Stimulated activated CD8-positive, alpha-beta memory T cell treated with anti-CD3 and anti-CD28 coated beads, Interleukin-15, amount 100 ng/mL, for 24 hours (primary cell): ENCODE results near the gene RHOBTB3.
"Not testable (repeated sequence)": the region's sequence is repeated elsewhere in the genome, so short reads cannot be mapped to it uniquely, and the experiment has no call there.

ENCODE experiments used
- DNase-seq: peaks from one replicate; pipeline ENCODE4 v3.0.0-alpha.2; 2020; ENCODE audit warnings: low read depth

The RHOBTB3 gene, protein sequence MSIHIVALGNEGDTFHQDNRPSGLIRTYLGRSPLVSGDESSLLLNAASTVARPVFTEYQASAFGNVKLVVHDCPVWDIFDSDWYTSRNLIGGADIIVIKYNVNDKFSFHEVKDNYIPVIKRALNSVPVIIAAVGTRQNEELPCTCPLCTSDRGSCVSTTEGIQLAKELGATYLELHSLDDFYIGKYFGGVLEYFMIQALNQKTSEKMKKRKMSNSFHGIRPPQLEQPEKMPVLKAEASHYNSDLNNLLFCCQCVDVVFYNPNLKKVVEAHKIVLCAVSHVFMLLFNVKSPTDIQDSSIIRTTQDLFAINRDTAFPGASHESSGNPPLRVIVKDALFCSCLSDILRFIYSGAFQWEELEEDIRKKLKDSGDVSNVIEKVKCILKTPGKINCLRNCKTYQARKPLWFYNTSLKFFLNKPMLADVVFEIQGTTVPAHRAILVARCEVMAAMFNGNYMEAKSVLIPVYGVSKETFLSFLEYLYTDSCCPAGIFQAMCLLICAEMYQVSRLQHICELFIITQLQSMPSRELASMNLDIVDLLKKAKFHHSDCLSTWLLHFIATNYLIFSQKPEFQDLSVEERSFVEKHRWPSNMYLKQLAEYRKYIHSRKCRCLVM

DNA sequence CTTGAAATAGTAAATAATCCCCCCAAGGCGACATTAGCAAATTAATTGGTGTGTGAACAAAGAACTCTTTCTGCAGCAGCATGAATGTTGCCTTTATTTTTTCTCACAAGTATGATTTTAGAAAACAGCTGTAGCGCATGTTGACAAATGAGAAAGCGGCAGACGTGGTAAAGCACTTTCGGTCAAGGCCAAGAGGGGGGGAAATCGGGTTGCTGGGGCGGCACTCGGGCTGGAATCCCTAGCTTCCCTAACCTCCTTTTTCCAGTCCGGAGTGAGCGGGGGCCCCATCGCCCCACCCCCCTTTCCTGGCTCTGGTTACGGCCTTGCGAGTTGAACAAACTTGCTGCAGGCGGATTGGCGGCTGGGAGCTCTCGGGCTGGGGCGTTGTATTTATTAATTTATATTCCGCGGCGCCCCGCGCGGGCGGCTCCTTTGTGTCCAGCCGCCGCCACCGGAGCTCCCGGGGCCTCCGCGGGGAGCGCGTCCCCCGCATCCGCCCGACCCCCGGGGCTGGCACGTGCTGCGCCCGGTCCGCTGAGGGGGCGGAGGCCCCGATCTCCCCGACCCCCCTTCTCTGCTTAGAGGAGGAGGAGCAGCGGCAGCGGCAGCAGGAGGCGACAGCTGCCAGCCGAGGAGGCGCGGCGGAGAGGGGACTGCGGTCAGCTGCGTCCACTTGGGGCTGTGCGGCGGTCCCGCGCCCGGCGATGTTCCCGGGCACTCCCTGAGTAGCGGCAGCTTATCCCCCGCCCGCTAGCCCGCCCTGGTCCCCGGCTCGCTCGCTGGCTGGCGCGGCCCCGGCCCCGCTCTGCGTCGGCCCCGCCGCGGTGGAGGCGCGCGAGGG, at the start of gene RHOBTB3:
RHOBTB3 (plus strand) TSS at position 607 of the 841 bp plus-strand sequence. CDS start 347 bp downstream, outside the sequence.
- DNase-seq: no peak

DNA sequence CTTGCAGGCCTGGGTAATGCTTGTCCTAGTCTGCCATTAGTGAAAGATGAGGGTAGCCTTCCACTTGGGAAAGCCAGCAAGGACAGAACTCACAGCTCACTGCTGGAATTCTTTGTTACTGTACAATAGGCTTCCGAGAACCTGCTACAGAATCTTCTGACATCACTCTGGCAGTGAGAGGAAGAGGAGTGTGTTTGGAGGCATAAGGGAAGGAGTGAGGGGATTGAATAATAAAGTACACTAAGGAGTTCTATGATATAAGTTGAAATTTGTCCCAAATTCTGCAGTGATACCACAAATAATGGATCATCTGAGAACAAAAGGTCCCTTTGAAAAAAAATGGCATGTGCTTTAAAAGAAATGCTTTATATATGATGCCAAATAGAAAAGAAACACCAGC, 48.2 kb upstream of the RHOBTB3 start, which contains the start of gene SPATA9:
SPATA9 (minus strand) TSS at position 101 of the 400 bp plus-strand sequence. CDS start 137 bp downstream, outside the sequence.
- no peak for DNase-seq

DNA sequence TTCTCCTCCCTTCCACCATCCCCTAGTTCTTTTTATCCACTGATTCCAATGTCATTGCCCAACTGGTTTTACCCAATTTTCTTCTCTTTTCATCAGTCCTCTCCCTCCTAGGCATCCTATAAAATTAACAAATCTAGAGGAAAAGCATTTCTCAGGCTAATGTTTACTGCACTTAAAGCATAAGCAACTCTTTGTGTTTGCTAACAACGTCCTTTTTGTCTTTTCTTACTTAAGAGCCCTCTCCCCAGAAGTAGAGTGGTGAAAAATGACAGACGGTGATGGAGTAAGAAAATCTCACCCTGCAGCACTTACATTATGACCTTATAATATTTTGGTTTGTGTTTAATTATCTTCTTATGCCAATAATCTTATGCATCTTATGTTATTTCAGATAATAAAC, 46.8 kb upstream of the RHOBTB3 start:
- no peak for DNase-seq

DNA sequence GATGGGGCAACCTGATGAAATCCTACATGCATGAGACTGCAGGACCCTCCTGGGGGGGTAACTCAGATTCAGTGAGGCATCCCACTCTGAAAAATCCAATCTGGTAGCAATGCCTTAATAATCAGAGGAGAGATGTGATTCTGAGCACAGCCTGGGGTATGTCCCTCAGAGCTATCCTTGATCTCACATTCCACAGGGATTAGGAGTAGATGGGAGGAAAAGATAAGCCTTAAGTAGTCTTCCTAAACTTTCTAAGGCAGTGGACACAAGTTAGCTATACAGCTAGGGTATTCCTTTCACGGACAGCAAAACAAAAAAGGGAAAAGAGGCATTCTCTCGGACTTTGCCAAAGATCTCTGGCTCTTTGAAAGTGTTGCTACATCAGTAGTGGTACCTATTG, 44.5 kb upstream of the RHOBTB3 start:
- DNase-seq: no peak

DNA sequence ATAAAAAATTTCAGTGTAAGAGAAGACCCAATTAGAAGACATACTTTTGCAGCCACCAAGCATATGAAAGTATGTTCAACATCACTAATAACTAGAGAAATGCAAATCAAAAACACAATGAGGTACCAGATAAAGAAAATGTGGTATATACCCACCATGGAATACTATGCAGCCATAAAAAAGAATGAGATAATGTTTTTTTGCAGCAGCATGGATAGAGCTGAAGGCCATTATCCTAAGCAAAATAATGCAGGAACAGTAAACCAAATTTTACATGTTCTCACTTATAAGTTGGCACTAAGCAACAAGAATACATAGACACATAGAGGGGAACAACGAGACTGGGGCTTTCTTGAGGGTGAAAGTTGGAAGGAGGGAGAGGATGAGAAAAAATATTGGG, 41.5 kb upstream of the RHOBTB3 start:
- DNase-seq: no peak

DNA sequence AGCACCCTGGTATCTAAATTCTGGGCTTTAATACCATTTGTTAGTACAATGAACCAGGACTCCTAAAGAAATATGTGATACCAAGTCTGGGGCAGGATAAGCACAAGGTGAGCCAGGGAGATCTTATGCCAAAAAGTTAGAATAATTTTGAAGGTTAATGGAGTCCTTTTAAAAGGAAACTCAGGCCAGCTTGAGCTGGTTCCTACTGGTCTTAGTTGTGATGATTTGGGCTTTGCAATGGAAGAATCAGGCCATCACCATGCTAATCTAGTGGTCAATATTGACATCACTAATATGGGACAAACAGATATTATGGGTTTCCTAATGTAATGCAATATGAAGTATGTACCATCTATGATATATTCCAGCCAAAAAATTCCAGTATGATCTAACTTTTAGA, 40.8 kb upstream of the RHOBTB3 start:
- no peak for DNase-seq

DNA sequence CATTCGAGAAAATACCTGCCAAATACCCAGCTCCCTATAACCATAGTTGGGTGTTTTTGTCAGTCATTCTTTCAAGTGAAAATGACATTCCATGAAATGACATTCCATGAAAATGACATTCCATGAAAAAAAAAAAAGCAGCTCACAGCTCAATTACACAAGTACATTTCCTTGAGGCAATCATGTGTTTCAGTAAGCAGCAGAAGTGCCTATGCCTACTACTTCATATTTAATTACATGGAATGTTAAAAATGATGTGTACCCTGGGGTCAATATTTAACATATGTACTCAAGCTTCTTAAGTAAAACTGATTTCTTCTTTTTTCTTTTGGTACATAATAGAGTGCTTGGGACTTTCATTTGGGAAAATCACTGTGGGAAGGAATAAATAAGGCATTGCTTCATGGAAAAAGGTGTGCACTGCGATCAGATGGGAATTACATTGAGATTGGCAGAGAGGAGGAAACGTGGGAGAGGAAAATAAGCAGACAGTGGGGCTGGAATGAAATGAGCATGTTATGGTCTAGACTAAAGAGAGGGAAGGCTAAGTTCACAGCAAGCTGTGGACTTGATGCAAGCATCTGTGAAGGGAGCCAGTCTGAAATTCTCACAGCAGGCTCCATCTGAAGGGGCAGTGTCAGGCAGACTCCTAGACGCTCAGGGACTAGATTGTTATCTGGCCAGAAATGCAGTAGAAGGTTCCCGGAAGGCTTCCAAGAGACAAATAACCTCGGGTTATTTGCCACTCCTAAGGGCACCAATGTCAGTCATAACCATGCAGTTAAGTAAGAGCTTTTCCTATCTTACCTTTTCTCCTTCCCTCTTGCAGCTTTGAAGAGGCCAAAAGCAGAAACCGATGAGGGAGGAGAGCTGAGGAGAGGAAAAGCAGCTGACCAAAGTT, 33.1 kb upstream of the RHOBTB3 start:
- no peak for DNase-seq

DNA sequence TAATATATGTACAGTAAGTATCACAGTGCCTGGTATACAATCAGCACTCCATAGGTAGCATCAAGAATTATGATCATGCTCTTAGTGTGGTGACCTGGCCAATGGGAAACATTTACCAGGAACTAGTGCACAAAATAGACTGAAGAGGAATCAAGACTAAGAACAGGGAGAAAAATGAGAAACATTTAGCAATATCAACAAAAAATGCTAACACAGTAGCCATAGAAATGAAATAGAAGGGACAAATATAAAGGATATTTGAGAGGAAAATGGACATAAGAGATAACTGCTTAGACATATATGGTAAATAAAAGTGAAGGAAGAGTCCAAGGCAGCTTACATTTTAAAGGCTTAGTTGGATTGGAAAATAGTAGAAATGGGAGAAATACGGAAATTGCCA, 31.8 kb upstream of the RHOBTB3 start:
- DNase-seq: no peak

DNA sequence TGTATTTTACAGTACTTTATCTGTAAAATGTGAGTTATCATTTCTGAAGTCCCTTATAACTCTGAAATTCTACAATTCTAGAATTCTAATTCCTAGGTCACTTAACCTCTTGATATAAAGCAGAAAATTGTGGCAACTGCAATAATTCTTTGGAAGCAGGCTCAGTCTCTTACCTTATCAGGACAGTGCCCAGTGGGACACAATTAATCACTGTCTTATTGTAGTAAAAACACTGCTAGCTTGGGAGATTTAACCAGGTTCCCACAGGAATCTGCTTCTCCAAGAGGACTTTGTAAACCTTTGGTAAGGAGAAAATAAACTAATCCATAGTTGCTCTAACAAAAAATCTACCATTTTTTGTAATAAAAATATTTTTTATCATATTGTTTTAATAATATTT, 30.1 kb upstream of the RHOBTB3 start:
- no peak for DNase-seq

DNA sequence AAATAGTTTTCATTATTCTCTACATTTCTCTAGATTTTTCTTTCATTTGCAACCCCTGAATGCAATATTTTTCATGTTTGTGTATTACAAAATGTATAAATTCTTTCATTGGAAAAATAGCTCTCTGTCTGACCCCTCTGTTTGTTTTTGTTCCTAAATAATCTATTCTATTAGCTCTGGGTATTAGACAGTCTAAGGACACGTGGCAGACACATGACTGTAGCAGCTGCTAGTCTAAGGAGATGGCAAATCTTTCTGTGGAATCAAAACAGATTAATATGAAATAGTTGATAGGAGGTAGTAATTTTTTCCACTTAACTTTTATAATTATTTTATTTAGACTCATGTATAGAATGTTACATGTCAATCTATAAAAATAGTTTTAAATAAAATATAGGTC, 27.0 kb upstream of the RHOBTB3 start:
- no peak for DNase-seq

DNA sequence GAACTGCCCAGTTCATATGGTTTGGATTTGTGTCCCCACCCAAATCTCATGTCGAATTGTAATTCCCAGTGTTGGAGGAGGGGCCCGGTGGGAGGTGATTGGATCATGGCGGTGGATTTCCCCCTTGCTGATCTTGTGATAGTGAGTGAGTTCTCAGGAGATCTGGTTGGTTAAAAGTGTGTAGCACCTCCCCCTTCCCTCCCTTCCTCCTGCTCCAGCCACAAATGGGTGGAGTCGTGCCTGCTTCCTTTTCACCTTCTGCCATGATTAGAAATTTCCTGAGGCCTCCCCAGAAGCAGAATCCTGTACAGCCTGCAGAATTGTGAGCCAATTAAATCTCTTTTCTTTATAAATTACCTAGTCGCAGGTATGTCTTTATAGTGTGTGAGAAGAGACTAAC, 24.9 kb upstream of the RHOBTB3 start:
- not testable (repeated sequence) for DNase-seq

DNA sequence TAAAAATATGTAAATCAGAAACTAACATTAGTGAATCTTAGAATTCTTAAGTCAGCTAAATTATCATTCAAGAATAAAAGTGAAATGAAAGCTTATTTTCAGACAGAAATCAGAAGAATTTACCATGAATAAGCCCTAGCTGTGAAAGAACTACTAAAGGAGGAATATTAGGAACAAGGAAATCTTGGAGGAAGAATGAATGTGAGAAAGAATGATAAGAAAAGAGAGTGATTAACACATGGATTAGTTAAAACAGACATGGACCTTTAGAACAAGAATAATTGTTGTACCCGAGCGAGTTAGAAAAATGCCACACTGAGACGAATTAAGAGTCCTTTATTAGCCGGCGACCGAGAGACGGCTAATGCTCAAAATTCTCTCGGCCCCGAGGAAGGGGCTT, 24.1 kb upstream of the RHOBTB3 start:
- DNase-seq: no peak

DNA sequence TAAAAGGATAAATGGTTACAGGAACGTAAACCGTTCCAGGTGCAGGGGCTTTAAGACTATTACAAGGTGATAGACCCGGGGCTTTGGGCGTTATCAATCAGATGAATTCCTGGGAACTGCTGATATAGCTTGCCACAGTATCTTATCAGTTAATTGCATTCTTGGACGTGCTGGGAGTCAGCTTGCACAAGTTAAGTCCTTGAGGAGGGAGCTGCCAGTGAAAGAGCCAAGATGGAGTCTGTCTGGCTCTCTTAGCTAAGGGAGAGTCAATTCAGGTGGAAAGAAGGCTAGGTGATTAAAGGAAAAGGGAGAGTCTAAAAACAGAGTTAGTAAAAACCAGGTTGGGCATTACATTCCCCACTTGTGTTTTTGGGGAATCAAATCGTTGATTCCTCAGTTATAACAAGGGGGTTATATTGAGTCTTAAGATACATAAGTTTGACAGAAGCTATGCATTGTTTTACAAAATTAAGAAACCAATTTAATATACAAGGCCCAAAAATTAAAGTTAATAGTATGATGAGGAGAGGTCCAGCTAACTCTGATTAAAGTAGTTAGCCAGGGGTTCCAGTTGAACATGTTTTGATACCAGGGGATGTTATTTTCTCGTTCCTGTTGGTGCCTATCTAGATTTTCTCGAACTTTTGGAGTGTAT, 23.5 kb upstream of the RHOBTB3 start:
- DNase-seq: not testable (repeated sequence)

DNA sequence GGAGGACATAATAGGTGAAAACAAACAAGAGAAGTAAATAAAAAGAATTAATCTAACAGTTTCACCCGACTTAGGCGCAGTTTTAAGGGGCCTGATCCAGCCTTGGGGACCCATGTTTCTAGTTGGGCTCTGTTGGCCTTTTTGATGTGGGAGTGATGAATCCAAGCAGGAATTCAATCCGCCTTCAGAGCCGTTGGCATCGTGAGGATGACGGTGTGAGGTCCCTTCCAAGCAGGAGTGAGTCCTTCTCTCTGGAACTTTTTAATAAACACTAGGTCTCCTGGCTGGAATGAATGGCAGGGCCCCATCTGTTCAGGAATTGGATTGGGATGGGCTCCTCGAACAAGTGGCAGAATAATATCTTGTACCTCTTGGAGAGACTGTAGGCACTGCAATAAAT, 22.3 kb upstream of the RHOBTB3 start:
- no peak for DNase-seq

DNA sequence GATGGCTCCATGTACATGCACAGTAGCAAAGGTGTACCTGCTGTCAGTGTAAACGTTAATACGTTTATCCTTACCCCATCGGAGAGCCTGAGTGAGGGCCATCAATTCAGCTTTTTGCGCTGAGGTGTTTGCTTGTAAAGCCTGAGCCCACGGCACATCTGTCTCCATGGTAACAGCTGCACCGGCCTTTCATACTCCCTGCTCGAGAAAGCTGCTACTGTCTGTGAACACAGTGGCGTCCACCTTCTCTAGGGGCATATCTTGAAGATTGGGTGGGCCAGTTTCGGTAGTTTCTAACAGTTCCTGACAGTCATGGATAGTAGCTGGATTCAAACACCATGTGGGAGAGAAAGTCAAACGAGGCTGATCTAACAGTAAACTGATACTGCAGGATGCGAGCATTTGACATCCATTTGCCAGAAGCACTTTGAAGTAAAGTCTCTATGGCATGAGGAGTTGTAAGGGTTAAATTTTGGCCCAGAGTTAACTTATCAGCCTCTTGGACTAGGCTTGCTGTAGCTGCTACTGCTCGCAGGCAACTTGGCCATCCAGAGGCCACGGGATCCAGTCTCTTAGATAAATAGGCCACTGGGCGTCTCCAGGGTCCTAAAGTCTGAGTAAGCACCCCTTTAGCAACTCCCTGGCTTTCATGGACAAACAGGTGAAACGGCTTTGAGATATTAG, 21.0 kb upstream of the RHOBTB3 start:
- DNase-seq: no peak

DNA sequence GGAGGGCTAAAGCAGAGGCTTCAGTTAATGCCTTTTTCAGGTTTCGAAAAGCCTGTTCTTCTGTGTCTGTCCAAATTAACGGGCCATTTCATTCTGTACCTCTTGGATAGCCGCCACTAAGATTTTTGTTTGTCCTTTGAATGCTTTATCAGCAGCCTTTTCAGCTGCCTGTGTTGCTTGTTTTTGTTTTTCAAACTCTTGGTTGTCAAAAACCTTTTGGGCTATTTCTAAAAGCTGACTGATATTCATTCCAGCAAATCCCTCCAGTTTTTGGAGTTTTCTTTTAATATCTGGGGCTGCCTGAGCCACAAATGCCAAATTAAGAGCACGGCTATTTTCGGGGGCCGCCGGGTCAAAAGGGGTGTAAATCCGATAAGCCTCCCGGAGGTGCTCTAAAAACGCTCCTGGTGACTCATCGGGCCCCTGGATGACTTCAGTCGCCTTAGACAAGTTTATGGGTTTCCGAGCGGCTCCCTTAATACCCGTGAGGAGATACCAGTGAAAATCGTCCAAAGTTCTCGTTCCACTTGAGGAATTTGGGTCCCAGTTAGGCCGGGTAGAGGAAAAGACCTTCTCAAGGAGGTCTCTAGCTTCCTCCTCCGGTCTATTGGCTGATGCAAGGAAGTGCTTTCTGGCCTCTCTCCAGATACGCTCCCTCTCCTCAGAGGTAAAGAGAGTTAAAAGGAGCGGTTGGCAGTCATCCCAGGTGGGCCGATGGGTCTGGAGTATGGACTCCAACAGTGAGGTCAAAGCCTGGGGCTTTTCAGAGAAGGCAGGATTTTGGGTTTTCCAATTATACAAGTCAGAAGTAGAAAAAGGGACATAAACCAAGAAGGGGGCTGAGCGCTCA, 20.3 kb upstream of the RHOBTB3 start:
- not testable (repeated sequence) for DNase-seq

DNA sequence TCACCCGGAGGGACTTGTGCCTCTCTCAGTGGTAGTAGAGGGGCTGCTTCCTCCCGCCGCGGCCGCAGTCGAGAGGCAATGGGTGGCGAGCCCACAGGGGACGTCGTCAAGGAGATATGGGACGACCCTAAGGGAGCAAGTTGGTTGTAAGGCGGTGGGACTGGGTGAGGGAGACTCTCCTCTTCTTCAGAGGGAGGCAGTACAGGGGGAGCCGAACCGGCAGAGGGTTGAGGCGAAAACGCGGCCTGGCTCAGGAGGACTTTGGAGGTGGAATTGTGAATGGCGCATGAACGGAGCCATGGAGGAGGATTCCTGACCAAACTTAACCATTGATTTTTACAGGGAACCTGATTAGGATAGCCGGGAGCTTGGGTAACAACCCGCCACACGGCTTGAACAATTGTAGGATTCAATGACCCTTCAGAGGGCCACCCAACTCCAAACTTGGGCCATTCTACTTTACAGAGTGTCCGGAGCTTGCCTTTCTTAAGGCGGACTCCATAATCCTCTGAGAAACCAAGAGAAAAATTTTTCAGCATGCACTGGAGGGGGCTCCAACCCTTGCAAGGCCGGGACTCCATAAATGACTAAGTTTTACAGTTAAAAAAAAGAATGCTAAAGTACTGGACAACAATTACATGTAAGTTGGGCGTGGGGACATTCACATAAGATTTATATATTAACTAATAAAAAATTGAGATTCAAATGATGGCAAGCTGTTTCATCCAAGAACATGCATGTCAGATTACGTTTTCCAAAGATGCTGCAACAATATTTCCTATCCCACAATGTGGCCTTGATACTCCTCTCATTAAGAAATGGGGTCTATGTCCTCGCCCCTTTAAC, 19.4 kb upstream of the RHOBTB3 start:
- DNase-seq: no peak

DNA sequence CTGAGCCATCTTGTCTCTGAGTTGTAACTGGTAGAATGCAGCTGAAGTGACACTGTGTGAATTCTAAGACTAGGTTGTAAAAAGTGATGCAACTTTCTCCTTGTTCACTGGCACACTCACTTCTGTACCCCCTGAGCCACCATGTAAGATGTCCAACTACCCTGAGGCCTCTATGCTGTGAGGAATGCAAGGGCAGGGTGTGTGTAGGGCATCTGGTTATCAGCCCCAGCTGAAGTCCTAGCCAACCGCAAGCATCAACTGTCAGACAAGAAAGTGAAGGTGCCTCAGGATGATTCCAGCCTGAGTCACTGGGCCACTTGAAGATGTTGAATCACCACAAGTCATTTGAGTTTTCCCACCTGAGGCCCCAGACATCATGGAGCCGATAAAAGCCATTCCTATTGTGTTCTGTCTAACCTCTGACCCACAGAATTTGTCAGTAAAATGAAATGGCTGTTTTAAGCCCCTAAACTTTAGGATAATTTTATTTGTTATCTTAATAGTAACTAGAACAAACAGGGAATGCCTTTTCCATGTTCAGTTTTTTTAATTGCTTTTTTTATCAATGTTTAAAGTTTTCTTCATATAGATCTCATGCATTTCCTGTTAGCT, 18.7 kb upstream of the RHOBTB3 start:
- no peak for DNase-seq
